Epithelial cell of prostate (primary cell): Measurements from ENCODE around the gene ELMO1.

Source experiments
- DNase-seq: peaks from one replicate; pipeline ENCODE4 v3.0.0-alpha.2; 2011; ENCODE audit warnings: low read depth, low spot score
- H3K27ac ChIP-seq: fragments of 450-650 bp; 2 replicates; pipeline ENCODE4 v1.5.1; 2017; ENCODE audit warnings: mild to moderate bottlenecking

Gene ELMO1

DNA sequence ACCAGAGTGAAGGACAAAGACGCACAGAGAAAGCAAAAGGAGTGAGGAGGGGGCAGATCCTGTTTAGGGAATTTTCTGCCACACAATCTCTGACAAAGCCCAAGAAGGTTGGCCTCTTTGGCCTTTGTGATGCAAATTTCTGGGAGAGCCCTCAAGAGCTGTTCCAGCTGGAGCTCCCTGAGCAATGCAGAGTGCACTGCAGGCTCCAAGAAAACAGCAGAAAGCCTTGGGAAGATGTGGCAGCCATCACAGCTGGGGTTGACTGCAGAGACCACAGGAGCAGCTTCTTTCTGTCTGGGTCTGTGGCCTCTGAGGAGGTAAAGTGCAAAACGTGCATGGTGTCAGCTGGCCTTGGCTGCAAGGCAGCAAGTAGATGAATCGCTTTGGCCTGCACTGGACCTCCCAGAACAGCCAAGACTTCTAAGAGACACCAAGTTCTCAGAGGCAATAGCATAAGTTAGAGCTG is 200.2 kb downstream of the ELMO1 start:
- DNase-seq = no peak
- no peak overlapping the region for H3K27ac ChIP-seq

DNA sequence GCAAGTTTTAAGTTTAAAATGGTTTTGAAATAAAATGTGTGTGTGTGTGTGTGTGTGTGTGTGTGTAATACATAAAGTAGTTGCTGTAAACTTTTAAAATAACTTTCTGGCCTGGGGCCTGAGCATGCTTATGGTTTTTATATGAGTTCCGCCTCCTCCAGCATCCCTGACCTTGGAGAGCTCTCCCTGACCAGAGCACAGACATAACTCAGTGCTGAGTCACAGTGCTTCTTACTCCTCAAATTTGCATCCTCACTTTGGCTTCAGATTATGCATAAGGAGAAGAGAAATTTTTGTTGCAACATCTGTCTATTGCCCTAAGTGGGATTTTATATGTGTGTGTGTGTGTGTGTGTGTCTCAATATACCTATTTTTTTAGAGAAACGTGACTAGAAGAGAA is 200.8 kb downstream of the ELMO1 start:
- no peak overlapping the region for H3K27ac ChIP-seq
- no peak for DNase-seq

DNA sequence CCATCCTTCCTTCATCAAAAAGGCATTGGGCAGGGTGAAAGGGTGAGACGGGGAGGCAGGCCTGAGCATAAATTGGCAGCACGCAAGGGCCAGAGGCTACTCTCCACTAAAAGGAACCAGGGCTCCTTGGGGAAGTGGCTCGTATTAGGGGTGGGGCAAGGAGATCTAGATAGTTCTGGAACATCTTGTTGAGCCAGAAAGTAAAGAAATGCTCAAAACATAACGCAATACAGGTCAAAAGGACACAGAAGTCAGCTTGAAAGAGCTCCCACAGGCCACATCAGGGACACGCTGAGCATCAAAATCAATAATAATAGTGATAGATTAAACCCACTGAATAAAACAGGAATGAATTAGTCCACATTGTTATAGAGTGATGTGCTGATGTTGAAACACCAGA is 203.1 kb downstream of the ELMO1 start:
- no peak overlapping the region for H3K27ac ChIP-seq
- DNase-seq = no peak

DNA sequence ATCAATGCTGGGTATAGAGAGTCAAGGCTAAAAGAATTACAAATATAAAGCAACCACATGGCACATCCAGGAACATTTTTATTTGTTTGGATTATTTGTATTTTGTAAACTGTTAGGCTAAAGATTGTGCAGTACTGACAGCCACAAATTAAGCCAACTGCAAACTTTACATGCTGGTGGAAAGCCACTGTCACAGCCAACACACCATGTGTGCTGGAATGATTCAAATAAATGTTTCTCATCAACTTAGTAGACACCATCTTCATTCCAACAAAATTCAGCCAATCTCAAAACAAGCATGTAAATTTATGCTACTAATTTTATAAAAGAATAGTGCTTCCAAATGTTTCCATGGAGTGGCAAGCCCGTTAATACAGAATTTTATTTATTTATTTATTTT is 211.8 kb downstream of the ELMO1 start:
- no peak for DNase-seq
- H3K27ac ChIP-seq = no peak overlapping the region

DNA sequence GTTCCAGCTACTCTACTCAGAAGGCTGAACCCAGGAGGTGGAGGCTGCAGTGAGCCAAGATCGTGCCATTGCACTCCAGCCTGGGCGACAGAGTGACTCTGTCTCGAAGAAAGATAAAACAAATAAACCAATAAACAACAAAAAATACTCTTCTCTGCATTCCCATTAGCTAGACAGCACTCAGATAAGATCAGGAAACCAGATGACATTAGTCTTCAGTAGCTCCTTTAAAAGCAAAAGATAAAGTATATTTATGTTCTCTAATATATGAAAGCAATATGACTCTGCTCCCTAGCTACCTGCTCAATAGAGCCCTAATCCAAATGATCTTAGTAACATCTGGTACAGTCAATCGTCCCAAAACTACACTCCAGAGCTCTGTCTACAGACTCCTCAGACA is 212.9 kb downstream of the ELMO1 start:
- DNase-seq = no peak
- no peak overlapping the region for H3K27ac ChIP-seq

DNA sequence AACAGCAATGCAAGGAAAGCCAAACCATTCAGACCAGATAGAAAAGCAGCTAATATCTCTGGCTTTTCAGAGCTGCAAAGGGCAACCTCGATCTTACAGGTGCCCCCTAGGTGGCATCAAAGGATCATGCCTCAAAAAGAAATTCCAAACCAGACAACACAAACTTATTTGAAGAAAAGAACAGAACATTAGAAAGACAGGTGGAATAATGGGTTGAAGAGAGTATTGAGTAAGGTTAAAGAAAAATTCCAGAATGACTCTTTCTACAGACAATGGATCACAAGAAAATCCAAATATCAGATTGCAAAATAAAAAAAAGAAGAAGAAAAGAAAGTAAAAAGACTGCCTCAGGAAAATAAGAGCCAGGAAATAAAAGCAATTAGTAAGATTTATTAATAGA is 213.7 kb downstream of the ELMO1 start:
- H3K27ac ChIP-seq = no peak overlapping the region
- DNase-seq = no peak

DNA sequence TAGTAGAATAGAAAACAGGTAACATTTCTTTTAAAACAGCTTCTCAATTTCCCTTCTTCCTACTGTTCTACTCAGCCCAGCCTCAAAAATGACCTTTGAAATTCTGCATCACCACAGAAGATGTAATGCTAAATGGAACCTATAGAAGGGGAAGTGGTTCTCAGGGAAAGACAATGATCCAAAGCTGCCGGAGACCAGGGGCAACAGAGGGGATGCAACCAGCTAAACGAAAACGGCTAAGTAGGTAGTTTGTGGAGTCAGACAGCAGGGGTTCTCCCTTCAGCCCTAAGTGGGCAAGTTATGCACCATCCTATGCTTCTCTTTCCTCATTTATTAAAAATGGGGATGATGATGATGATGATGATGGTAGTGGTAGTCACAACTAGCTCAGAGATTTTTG is 214.3 kb downstream of the ELMO1 start:
- H3K27ac ChIP-seq = no peak overlapping the region
- no peak for DNase-seq

DNA sequence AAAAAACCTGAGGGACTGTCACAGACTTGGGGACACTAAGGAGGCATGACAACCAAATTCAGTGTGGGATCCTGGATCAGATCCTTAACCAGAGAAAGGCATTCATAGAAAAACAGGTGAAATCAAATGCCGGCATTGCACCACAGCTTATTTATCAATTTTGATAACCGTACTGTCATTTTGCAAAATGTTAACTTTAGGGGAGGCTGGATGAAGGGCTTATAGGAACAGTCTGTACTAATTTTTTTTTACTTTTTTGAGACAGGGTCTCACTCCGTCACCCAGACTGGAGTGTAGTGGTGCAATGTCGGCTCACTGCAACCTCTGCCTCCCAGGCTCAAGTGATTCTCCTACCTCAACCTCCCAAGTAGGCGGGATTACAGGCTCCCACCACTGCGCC is 217.1 kb downstream of the ELMO1 start:
- DNase-seq = no peak
- no peak overlapping the region for H3K27ac ChIP-seq

DNA sequence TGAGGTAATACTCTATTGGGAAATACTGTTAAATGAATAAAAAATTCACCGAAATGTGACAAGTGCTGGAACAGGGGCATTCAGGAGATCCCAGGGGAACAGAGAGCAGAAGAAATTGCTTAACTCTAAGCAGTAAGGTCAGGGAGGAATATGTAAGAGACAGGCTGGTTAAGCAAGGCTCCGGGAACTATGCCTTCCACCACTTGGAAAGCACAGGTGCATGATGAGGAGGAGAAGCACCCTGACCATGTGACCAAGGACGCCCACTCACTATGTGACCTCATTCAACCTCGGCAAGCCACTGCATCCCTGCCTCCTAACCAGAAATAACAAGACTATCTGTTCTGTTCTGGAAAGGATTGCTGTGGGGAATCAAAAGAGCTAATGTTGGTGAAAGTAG is 218.4 kb downstream of the ELMO1 start:
- DNase-seq = no peak
- no peak overlapping the region for H3K27ac ChIP-seq

DNA sequence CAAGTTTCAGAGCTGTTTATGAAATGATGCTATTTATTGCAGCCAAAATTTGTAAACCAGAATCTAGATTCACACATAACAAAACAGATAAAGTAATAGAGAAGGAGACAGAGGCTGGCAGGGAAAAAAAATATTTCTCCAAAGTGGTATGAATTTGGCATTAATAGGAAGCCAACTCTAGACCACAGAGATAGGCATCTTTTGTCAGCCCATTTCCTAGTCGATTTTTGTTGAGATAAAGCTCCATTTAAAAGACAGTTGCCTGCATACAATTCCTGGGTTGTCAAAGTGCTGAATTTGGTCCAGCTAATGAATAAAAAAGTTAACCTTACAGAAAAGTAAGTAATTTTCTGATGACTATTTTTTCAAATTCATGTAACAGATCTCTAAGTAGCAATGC is 219.3 kb downstream of the ELMO1 start:
- H3K27ac ChIP-seq = no peak overlapping the region
- DNase-seq = no peak

DNA sequence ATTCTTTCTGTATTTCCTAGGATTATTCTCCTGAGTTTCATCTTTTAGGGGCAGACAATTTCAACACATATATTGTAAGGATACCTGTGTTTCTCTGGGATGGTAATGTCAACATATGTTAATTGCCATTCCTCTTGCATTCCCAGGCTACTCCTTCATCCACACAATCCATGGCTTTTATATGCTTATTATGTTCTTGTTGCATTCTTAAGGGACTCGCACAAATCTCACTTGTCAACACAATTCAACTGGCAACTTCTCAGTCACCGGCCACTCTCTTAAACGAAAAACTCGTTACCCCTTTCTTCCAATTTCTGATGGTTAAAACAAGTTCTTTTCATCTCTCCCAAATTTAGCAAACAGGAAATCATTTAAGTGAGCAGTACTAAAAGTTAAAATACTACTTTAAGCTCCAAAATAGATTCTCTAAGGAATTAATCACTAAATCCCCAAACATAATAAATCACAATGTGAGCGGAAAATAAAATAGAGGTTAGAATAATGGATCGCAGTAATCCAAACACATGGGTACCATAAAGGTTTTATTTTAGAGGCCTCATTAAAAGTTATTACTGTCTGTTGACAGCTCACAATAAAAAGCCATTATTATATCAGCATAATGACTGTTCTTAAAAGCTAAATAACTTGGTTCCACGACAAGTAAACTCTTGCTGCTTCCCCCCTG is 223.2 kb downstream of the ELMO1 start:
- no peak for DNase-seq
- H3K27ac ChIP-seq = no peak overlapping the region

DNA sequence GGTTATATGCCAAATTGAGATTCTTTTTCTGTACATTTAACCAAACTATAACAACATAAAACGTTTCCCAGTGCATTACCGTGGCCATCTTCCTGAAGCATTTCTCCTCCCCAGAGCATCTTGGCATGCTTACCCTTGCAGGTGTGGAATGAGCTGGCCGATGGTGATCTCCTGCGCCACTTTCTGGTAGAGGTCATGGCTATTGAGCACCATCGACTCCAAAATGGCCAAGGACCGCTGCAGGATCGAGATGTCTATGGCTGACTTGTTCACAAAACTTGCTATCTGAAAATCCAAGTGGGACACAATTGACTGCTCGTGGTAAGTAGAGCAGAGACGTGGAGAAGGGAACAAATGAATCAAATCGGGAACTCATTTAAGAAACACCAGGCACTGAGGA is 223.9 kb downstream of the ELMO1 start:
- no peak overlapping the region for H3K27ac ChIP-seq
- DNase-seq = no peak

DNA sequence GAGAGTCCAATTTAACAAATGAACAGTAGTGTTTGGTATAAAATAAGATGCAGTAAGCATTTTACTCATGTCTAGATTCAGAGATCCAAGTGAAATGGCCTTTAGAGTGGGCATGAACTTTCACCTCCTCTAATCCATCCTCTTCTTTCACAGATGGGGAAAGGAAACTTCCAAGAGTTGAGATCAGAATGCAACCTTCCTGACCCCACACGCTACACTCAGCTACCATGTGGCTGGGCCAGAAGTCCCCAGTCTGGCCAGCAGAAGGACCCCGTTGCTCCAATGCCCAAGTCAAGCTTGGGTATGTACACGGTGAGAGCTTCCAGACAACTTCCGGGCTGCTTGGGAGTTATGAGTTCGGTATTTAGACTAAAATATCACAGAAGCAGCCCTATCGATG is 228.0 kb downstream of the ELMO1 start:
- DNase-seq = no peak
- H3K27ac ChIP-seq = no peak overlapping the region

DNA sequence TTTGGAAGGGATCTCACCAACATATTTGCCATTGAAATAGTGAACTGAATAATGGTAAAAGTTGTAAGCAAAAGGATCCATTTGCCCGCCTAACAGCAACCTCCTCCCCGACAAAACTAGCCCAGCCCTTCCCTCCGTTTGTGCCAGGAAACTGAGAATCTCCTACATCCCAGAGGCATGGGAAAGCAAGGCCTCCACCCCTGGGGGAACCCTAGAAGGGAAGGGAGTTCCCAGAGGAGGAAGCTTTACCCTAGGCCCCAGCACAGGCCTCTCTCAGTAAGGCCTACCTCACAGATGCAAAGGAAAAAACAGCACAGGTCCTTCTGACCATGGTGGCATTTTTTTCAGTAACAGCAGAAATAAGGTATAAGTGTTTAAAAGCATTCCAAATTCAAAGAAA is 229.7 kb downstream of the ELMO1 start:
- DNase-seq = no peak
- no peak overlapping the region for H3K27ac ChIP-seq

DNA sequence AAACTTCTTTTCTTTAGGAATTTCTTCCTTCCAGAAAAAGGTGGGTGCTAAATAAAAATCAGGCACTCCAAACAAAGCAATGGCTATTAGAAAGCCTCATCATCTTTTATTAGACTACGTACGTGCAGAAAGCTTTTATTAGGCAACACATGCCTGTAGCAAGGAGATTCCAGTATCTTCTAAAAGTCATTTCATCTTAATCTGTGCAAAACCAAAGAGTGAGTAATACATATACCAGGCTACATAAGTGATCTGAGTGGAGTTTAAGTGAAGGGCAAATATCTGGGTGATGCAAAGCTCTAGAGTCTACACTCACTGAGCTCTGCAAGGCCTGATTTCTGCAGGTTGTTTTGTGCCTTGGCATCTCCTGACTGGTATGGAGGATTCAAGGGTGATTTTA is 231.7 kb downstream of the ELMO1 start:
- no peak overlapping the region for H3K27ac ChIP-seq
- DNase-seq = no peak

DNA sequence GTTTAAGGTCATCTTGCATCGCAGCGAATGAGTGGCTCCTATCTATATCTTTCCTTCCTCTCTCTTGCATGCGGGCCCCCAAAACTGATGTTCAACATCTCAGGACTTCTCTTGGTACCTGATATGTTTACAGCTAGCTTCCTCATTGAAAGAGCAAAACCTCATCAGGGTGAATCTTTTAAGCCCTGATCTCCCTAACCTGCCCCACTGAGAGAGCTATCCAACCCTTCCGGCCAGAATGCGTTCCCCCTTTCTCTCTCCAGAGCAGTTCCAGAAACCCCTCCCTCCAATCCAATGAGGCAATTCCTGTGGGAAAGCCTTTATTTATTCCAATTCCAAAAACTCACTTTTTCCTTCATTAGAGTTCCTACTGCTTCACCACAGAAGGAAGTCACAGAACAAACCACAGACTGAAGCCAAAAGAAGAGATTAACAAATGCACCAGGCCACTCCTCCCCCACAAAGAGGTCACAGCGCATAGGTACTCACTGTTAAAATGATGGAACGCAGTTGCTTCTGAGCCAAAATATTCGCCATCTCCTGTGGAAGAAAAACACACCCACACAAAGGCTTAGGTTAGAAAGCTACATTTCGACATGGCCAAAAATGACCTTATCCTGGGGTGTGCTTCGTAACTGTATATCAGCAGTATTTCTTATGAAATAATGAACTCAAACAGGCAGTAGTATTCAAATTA is 232.4 kb downstream of the ELMO1 start:
- no peak overlapping the region for H3K27ac ChIP-seq
- no peak for DNase-seq

DNA sequence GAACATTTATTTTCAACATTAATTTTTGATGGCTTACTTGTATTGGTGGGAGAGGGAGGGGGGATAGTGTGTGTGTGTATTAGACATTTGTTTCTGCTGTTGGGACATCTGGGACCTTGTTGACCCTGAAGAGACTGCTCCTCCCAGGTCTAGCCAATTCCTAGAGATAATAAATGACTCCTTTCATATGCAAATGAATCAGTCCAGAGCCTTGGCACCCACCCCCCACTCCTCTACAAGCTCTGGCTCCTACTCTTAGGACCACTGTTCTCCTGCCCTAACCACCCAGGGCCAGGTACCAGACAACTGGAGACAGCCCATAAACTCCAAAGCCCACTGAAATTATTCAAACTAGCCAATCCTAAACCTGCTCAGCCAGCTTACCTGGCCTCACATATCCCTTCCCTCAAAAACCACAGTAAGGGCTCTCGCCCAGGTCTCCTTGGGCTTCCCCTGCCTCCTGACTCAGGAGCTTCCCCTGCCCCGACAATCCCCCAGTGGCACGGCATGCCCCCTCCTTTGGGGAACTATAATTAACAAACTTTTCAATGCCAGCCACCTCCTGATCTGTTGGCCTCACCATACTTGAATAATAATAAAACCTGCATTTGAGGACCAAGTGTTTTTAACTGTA is 233.3 kb downstream of the ELMO1 start:
- no peak for DNase-seq
- H3K27ac ChIP-seq = no peak overlapping the region

DNA sequence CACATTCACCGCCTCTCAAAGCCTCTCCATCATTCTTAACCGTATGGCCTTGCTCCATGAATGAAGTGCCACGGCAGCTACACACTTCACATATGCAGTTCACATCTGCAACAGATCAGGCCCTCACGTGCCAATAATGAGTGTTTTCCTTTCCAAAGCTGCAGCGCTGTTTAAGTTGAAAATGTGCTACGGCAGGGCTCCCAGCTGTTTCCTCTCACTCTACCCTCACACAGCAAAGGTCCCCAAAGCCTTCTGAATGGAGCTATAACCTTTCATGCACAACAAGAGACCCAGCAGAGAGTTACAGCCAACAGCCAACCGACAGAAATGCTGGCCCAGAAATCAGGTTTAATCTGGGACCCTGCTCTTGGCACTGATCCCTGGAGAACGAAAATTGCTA is 236.1 kb downstream of the ELMO1 start:
- no peak overlapping the region for H3K27ac ChIP-seq
- DNase-seq = no peak

DNA sequence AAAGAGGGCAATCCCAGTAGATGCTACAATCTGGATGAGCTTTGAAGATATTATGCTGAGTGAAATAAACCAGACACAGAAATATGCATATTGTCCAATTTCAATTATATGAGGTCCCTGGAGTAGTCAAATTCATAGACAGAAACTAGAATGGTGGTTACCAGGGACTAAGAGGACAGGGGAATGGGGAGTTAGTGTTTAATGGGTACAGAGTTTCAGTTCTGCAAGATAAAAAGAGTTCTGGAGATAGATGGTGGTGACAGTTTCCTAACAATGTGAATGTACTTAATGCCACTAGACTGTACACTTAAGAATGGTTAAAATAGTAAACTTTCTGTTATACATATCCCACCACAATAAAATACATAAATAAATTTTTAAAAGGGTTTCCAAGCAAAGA is 236.6 kb downstream of the ELMO1 start:
- DNase-seq = no peak
- no peak overlapping the region for H3K27ac ChIP-seq

DNA sequence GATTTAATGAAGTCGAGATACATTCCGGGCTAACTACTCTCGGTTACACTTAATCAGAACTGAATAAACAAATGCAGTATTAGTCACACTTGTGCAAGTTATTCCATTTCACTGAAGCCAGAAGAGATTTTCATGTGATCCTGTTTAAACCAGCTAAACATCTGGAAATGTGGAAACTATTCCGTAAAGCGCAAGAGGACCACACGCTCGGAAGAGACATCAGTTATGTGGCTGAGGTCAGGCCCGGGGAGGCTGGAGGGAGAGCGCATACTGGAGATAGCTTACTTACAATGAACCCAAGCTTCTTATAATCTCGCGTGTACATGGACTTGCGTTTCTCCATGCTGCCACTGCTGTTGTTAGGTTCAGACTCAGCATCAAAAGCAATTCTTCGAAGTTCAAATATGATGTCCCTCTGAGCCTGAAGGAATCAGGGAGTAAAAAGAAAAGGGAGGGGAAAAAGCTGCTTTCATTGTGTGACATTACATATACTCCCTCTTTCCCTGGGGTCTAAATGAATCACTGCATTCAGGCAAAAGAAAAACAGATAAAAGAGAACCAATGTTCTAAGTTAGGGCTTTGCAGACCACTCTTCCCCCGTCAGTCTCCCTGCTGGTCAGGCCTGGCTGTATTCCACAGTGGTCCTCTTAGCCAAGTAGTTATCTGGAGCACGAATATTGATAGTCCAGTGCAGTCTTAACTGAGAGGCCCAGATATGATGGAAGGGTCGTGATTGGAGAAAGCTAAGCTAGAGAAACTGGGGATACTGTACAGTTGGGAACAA is 237.4 kb downstream of the ELMO1 start:
- no peak overlapping the region for H3K27ac ChIP-seq
- no peak for DNase-seq

DNA sequence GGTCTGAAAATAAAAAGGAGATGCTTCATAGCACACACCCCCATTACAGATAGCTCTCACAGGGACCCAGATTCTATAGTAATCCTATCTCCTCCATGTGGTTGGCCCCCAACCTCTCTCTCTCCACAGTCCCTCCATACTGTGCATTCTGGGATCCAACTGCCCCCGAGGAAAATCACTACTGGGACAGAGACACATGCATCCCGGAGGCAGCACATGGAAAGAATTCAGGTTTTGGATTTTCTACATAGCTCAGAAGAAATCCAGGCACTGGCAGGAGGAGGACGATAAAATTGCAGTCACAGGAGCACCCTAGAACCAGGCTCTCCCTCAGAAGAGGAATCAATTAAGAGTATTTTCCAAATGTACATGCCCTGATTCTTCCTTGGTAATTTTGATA is 239.5 kb downstream of the ELMO1 start:
- DNase-seq = no peak
- no peak overlapping the region for H3K27ac ChIP-seq
